ENCODE data around the gene CNIH1. TPM values are rescaled to one million over a fixed set of nuclear protein-coding genes. Genes with fewer than 3 reads are reported as not detected.

CNIH1 gene
- total and polyA plus RNA-seq, 2 of the 13 experiments (the other 11 are each of a cell fraction or from before 2014, with no cell fraction given) = 166 to 421 TPM

GRCh38 chr14:54459106-54459505 is 17.9 kb upstream of the CNIH1 start:
- ATAC-seq = no peak; the same call in 2 of the 3 replicates

More at GRCh38 chr14:54459106-54459505, 17.9 kb upstream of the CNIH1 start:
- intact Hi-C loops (cut with micrococcal nuclease; ENCODE audit: unreplicated experiment) = no loop called here
- ChIA-PET POLR2A (interaction anchor here (0.9 to 1.0 kb wide), 3 partner anchors 29 to 105 kb away, joined by 3 read pairs; no protein-coding TSS in a partner anchor), CTCF (ENCODE audit: low intra/inter-chr PET ratio, low total read pairs) (no interaction called here)
- no peak for FAIRE-seq
- BruUV-seq (replicated peaks) = no TSS peak
- Histone ChIP-seq H3K27me3 (ENCODE audit: control insufficient read depth in 1 of 2, insufficient read depth in 2 of 2, low read length in 2 of 2) (no peaks in the 10 kb centered on the region), H3K9ac (ENCODE audit: insufficient read depth, low read depth, low read length) (no peak overlapping the region), H3K36me3 (replicated peaks in 1 of 2; ENCODE audit: control insufficient read depth in 1 of 2, insufficient read depth in 2 of 2, low read length in 2 of 2) (no peaks in the 10 kb centered on the region), H3K4me3 (replicated peaks in 1 of 3; ENCODE audit: insufficient read depth in 1 of 3, low read depth in 2 of 3, low read length in 3 of 3) (no peak overlapping the region), H3K27ac (ENCODE audit: extremely low read length, insufficient read depth, low read length) (no peak overlapping the region), H3K79me2 (ENCODE audit: insufficient read depth, low read length) (no peaks in the 10 kb centered on the region), H3K4me2 (ENCODE audit: low read depth, low read length) (0 out of 2 replicates have a peak overlapping the region, but pooled peaks have one; percentile 37), H3K9me3 (ENCODE audit: low read length) (peaks cover 16% of the 10 kb centered on the region), H4K20me1 (ENCODE audit: insufficient read depth, low read length) (no peaks in the 10 kb centered on the region), H2AFZ (ENCODE audit: low read length) (no peak overlapping the region), H3K4me1 (ENCODE audit: insufficient read depth, low read length) (peaks cover 30% of the 10 kb centered on the region)
- TF ChIP-seq SETDB1 (CRISPR knock-in tag; IDR thresholded peaks at IDR 0.05; ENCODE audit: borderline replicate concordance) (peak; percentile 83; the same call in 1 of the 2 replicates), ZNF280D (CRISPR knock-in tag; IDR thresholded peaks at IDR 0.05) (peak; percentile 80; the same call in 1 of the 2 replicates), YEATS4 (CRISPR knock-in tag; IDR thresholded peaks at IDR 0.05; ENCODE audit: borderline replicate concordance) (no peak), ZNF484 (CRISPR knock-in tag; IDR thresholded peaks at IDR 0.05; ENCODE audit: borderline replicate concordance, low read depth) (no peak), TOPORS (CRISPR knock-in tag; IDR thresholded peaks at IDR 0.05) (peak; percentile 70; the same call in 1 of the 2 replicates), TEAD3 (CRISPR knock-in tag; optimal IDR thresholded peaks at IDR 0.05; ENCODE audit: borderline replicate concordance) (peak; percentile 18), ZNF280B (CRISPR knock-in tag; IDR thresholded peaks at IDR 0.05; ENCODE audit: borderline replicate concordance) (peak; percentile 91)
- DNase-seq (ENCODE audit: low spot score) = no peak
- in situ Hi-C loops (cut with HindIII; ENCODE audit: extremely low pct_ligation_motif_present, low pct_unique_long_range_greater_than_20kb) = no loop called here
- WGBS (ENCODE audit: low lambda C conversion rate) = 86% methylated on average over 3 of the region's 3 CpGs

Data from HepG2 (cell line).